Suprapubic skin (tissue), 4 donors: ENCODE measurements around the gene SPTSSB. TPM values are rescaled to one million over a fixed set of nuclear protein-coding genes. Genes with fewer than 3 reads are reported as not detected.

Experiments
- DNase-seq, 2 donors: peaks; one replicate each; pipeline ENCODE4 v3.0.0-alpha.2; 2019; ENCODE audit warnings: low spot score in 2 of 2
- H3K27ac ChIP-seq: fragments of 200-600 bp; sonication (generic); one replicate; pipeline ENCODE4 v1.5.1; 2019
- H3K27me3 ChIP-seq: fragments of 200-600 bp; sonication (generic); one replicate; pipeline ENCODE4 v1.5.1; 2019
- H3K36me3 ChIP-seq: fragments of 200-600 bp; sonication (generic); one replicate; pipeline ENCODE4 v1.5.1; 2019
- H3K4me1 ChIP-seq: fragments of 200-600 bp; sonication (generic); one replicate; pipeline ENCODE4 v1.5.1; 2019
- H3K4me3 ChIP-seq: fragments of 200-600 bp; sonication (generic); one replicate; pipeline ENCODE4 v1.5.1; 2019; ENCODE audit warnings: mild to moderate bottlenecking
- H3K9me3 ChIP-seq: fragments of 200-600 bp; sonication (generic); one replicate; pipeline ENCODE4 v1.5.1; 2019
- EP300 ChIP-seq: sonication (generic); formaldehyde crosslinking; IDR thresholded peaks from one replicate; pipeline ENCODE4 v1.6.1; 2017; ENCODE audit warnings: antibody characterized with exemption
- POLR2A ChIP-seq, 2 donors: fragments of 450-650 bp; IDR thresholded peaks; one replicate each; pipeline ENCODE4 v1.6.1; 2017; ENCODE audit warnings: antibody characterized with exemption in 2 of 2, mild to moderate bottlenecking in 2 of 2, moderate library complexity in 2 of 2
- POLR2AphosphoS5 ChIP-seq, 3 donors: sonication (generic); formaldehyde crosslinking; IDR thresholded peaks; one replicate each; pipeline ENCODE4 v1.6.1; 2017; ENCODE audit warnings: antibody characterized with exemption in 3 of 3
- WGBS: methylation state at CpG from one replicate; pipeline ENCODE4 v1.1.5; 2018; 5-methylcytosine and 5-hydroxymethylcytosine counted together
- total RNA-seq, 4 donors: library from RNA; depleted of rRNA; stranded (reverse); fragments of >200 nt; gene quantifications; one replicate each; pipeline ENCODE4 v1.1.0, GENCODE V29; 2016
- TF ChIP-seq, protein P1 (sequence below), 2 donors: fragments of 200-600 bp in 1 of 2; fragments of 450-650 bp in 1 of 2; sonication (generic) in 1 of 2; IDR thresholded peaks; one replicate each; pipeline ENCODE4 v1.5.1; 2016 to 2019; ENCODE audit warnings: antibody characterized with exemption in 2 of 2, mild to moderate bottlenecking in 1 of 2, moderate library complexity in 1 of 2

Gene SPTSSB, protein sequence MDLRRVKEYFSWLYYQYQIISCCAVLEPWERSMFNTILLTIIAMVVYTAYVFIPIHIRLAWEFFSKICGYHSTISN
- total RNA-seq = 100 to 1,000 TPM in 1 of 4 donors, 10 to 100 TPM in 3; 46.1 to 140 (median 56.0) TPM

DNA sequence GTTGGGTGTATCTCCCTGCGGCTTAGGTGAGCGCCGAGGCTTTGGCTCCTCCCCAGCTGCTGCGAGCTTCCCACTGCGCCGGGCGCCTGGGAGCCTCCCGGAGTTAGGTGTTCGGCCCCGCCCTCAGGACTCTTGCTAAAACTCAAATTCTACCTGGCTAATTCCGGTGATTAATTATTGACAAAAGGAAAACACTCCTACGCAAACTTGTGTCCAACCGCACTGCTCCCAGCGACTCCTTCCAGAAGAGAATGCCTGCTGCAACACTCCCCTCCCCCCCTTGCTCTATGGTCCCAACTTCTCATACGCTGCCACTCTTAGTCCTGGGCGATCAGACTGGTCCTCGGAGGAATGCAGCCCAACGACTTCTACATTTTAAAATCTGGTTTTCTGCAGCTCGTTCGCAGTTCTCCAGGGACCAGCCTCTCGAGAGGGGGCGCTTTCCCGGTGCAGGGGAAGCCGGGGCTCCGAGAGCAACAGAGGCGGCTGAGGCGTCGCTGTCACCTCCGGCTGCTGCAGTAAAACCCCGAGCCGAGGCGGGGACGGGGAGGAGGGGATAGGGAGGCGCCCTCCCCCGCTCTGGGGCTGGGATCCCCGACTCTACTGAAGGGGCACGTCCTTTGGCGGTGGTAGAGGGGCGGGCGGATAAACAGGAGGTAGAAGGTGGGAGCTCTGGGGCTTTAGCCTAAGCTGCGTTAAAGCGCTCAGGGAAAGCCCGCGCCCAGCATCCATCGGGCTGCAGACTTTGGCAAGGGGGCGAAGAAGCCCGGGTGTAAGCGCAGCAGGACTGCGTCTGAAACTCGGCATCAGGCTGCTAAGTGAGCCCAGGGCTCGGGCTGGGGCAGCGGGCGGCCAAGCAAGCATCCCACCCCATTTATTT, at the start of gene SPTSSB:
SPTSSB (minus strand) TSS at position 77 of the 880 bp plus-strand sequence. CDS start 25,194 bp downstream, outside the sequence.
- H3K4me3 ChIP-seq = peak within 1 kb of the TSS; percentile 56
- TF ChIP-seq EP300 (no peak), POLR2AphosphoS5 (IDR thresholded peaks at IDR 0.05) (no peak), POLR2A (IDR thresholded peaks at IDR 0.05) (no peak)
- TF ChIP-seq, protein P1, sequence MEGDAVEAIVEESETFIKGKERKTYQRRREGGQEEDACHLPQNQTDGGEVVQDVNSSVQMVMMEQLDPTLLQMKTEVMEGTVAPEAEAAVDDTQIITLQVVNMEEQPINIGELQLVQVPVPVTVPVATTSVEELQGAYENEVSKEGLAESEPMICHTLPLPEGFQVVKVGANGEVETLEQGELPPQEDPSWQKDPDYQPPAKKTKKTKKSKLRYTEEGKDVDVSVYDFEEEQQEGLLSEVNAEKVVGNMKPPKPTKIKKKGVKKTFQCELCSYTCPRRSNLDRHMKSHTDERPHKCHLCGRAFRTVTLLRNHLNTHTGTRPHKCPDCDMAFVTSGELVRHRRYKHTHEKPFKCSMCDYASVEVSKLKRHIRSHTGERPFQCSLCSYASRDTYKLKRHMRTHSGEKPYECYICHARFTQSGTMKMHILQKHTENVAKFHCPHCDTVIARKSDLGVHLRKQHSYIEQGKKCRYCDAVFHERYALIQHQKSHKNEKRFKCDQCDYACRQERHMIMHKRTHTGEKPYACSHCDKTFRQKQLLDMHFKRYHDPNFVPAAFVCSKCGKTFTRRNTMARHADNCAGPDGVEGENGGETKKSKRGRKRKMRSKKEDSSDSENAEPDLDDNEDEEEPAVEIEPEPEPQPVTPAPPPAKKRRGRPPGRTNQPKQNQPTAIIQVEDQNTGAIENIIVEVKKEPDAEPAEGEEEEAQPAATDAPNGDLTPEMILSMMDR (IDR thresholded peaks at IDR 0.05) = no peak
- WGBS = under 1% methylated on average over 49 of the region's 53 CpGs
- H3K27me3 ChIP-seq = peaks cover 4% of the 10 kb centered on the region
- H3K36me3 ChIP-seq = no peaks in the 10 kb centered on the region
- H3K9me3 ChIP-seq = no peaks in the 10 kb centered on the region
- DNase-seq = peak; percentile 72 to 80
- peaks cover 19% of the 10 kb centered on the region for H3K4me1 ChIP-seq
- peak within 1 kb of the TSS; percentile 81 for H3K27ac ChIP-seq

DNA sequence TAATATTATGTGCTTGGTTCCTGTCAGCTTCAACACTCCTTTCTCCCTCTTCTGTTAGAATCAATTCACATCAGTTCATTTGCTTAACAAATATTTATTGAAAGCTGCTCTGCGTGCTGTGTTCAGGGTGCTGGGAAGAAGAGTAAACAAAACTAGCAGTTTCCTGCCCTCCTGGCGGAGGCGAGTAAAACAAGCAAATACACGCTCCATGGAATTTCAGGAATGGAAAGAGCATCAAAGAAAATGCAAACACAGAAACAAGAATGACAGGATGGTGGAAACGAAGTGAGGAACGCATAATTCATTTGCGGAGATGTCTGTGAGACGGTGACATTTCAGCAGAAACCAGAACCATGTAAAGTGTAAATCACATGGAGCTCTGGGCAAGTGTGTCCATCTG, 49.4 kb upstream of the SPTSSB start:
- no peak for DNase-seq
- Histone ChIP-seq H3K36me3 (no peaks in the 10 kb centered on the region), H3K4me1 (peaks cover 25% of the 10 kb centered on the region), H3K27ac (no peak overlapping the region), H3K4me3 (no peak overlapping the region), H3K9me3 (no peaks in the 10 kb centered on the region), H3K27me3 (no peaks in the 10 kb centered on the region)
- WGBS = 45% methylated on average over 8 of the region's 8 CpGs
- TF ChIP-seq POLR2A (IDR thresholded peaks at IDR 0.05) (no peak), EP300 (no peak), POLR2AphosphoS5 (IDR thresholded peaks at IDR 0.05) (peak in 1 of 3 donors; percentile 26)
- TF ChIP-seq, protein P1 (IDR thresholded peaks at IDR 0.05) = no peak

DNA sequence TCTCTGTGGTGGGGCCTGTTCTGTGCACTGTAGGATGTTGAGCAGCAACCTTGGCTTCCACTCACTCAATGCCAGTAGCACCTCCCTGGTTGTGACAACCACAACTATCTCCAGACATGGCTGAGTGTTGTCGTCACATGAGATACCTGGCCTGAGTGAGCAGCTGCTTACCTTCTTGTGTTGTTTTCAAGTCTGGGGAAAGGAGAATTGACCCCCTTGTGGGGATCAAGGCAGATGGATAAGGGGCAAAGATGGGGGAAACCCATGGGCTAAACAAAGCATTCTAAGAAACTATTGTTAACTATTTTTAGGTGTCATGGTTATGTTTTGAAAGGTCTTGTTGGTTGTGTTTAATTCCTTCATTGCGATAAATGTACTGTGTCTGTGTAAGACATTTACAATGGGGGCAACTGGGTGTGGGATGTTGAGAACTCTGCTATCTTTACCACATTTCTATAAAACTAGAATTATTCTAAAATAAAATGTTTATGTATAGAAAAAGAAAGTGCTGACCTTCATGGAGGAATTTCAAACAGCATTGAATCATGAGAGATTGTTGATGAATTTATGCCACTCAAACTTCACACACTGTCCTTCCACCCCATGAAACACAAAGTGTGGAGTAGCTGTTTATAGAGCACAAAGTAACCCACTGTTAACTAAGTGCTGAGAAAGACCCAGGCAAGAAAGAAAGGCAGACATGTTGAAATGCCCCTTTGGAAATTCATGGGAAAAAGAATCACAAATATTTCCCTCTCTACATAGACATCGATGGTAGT, 48.4 kb upstream of the SPTSSB start:
- H3K27me3 ChIP-seq = no peaks in the 10 kb centered on the region
- H3K4me3 ChIP-seq = no peak overlapping the region
- peaks cover 34% of the 10 kb centered on the region for H3K4me1 ChIP-seq
- WGBS = 86% methylated on average over 3 of the region's 3 CpGs
- no peaks in the 10 kb centered on the region for H3K9me3 ChIP-seq
- DNase-seq = no peak
- H3K36me3 ChIP-seq = no peaks in the 10 kb centered on the region
- TF ChIP-seq POLR2AphosphoS5 (IDR thresholded peaks at IDR 0.05) = no peak
- TF ChIP-seq, protein P1 (IDR thresholded peaks at IDR 0.05) = no peak
- TF ChIP-seq EP300 = no peak
- TF ChIP-seq POLR2A (IDR thresholded peaks at IDR 0.05) = no peak
- H3K27ac ChIP-seq = no peak overlapping the region

DNA sequence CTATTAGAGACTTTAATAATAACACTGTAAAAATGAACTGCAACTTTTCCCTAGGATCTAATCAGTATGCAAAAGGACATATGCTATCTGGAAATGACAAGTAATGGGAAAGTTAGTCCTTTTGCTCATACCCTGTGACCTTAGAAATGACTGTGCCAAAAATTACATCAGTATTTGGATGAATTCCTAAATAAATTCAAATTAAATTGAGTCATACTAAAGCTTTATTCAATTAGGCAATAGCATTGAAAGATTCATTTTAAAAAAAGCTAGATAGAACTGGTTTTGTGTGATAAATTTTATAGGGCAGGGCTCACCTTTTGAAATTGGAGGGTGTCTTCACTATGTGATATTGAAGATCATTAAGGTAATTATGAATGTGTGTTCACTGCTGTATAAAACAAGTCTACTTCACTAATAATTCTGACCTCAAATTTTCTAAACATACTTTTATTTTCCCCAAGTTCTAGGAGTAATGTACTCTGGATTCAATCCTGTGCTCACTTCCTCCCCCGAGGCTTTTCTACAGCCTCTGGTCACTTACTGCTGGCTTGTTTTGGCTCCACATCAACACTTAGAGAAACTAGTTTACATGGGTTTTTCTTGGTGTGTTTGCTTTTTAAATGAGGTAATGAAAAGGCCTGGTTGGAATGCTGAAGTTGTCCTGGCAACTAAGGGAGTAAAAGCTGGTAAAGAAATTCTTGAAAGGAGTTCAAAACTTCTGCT, 44.4 kb upstream of the SPTSSB start:
- Histone ChIP-seq H3K27ac (peak overlapping the region; percentile 83), H3K36me3 (no peaks in the 10 kb centered on the region), H3K9me3 (no peaks in the 10 kb centered on the region), H3K27me3 (no peaks in the 10 kb centered on the region), H3K4me3 (no peak overlapping the region), H3K4me1 (peaks cover 42% of the 10 kb centered on the region)
- TF ChIP-seq, protein P1 (IDR thresholded peaks at IDR 0.05) = no peak
- TF ChIP-seq EP300 (no peak), POLR2AphosphoS5 (IDR thresholded peaks at IDR 0.05) (no peak), POLR2A (IDR thresholded peaks at IDR 0.05) (no peak)
- DNase-seq = no peak
- 0% methylated on average over 1 of the region's 1 CpG for WGBS
